ENCODE results near the gene CD2AP. TPM values are rescaled to one million over a fixed set of nuclear protein-coding genes. Genes with fewer than 3 reads are reported as not detected.
"Not testable (repeated sequence)": the region's sequence is repeated elsewhere in the genome, so short reads cannot be mapped to it uniquely, and the experiment has no call there.

The CD2AP gene
- total RNA-seq, 1 experiment from 2014 or later: 27.1 TPM

DNA sequence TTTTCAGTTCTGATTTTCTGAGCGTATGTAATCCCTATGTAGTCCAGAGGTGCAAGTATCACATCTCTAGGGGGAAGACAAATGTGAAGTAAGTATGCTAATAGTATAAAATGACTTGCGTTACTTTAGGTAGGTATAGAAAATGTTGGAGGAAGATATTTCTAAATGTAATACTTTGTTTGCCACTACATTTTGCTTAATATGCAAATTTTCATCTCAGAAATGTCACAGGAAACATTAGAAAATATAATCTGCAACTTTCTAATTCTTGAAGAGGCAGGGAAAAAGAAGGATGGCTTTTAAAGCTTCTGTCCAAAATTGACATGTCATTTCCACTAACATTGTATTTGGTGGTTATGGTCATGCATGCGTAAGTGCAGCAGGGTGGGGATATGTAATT lies 85.6 kb downstream of the CD2AP start:
- DNase-seq (ENCODE audit: low spot score): no peak

GRCh38 chr6:47566602-47567001 lies 89.0 kb downstream of the CD2AP start:
- DNase-seq (ENCODE audit: low spot score): not testable (repeated sequence)

GRCh38 chr6:47567586-47567985 lies 90.0 kb downstream of the CD2AP start:
- no peak for DNase-seq (ENCODE audit: low spot score)

GRCh38 chr6:47571488-47571887 lies 93.9 kb downstream of the CD2AP start:
- DNase-seq (ENCODE audit: low spot score): no peak

GRCh38 chr6:47573109-47573508 lies 95.5 kb downstream of the CD2AP start:
- no peak for DNase-seq (ENCODE audit: low spot score)

GRCh38 chr6:47574789-47575188 lies 97.2 kb downstream of the CD2AP start:
- no peak for DNase-seq (ENCODE audit: low spot score)

- no peak for DNase-seq (ENCODE audit: low spot score)
These were observed 101.5 kb downstream of the CD2AP start for GRCh38 chr6:47579040-47579439.

- DNase-seq (ENCODE audit: low spot score): no peak
These were observed 104.0 kb downstream of the CD2AP start for GRCh38 chr6:47581591-47581990.

DNA sequence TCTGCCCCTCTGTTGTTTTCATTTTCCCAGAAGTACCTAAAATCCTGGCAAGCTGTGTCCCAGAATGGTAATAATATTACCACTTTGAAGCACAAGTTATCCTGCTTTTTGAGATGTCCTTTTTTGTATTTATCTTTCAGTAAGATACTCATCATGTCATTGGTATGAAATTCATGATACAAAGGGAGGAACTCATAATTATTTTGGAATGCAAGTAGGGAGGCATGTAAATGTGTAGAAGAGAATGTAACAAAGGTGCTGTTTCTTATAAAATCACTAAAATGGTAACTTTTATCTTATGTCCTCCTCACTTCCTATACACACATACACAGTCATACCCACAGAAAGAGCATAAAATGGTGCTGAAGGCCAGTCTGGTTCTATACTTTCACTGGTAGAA lies 109.9 kb downstream of the CD2AP start:
- DNase-seq (ENCODE audit: low spot score): no peak

DNA sequence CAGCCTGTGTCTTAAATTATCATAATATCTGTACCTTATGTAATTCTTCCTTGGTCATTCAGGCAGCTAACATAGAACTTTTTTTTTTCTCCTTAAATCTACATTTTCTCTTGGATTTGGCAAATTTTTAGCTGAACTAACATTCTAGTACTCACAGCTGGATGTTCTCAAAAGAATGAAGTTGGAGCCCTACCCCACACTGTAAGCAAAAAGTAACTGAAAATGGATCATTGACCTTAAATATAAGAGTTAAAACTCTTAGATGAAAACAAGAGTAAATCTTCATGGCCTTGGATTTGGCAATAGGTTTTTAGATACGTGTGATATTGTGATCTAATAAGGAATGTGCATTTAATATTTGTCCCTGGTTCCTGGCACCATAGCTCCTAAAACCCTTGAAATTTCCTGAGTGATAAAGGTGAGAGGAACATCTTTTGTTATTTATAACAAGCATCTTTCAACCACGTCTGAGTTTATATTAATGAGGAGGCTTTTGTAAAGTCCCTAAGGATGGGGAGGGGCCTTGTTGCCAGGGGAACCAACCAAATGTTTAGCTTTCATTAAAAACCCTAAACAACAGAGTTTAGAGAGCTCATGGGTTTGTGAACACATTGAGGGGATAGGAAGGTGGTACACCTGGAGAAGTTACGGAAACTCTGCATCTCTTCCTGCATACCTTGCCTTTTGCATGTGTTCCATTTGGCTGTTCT lies 114.7 kb downstream of the CD2AP start:
- DNase-seq (ENCODE audit: low spot score): no peak

DNA sequence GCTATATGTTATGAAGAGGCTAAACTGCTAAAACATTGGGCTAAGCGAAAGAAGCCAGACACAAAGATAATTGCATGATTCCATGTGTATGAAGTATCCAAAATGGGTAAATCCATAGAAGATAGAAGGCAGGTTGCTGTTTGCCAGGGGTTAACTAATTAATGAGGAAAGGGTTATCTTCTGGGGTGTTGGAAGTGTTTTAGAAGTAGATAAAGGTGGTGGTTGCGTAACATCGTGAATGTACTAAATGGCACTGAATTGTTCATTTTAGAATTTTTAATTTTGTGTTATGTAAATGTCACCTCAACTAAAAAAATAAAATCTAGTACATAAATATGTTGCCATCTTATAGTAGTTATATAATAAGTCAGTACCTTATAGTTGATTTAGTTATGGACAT lies 116.4 kb downstream of the CD2AP start:
- DNase-seq (ENCODE audit: low spot score): no peak

DNA sequence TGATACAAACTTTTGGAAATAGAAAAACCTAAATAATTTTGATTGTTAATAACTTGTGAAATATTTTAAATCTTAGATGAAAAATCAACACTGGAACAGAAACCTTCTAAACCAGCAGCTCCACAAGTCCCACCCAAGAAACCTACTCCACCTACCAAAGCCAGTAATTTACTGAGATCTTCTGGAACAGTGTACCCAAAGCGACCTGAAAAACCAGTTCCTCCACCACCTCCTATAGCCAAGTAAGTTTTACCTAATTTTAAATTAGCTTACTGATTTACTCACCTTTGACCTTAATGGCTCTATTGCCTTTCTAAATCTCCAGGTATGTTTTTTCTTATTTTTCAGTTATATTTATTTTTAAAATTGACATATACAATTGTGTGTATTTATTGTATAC lies 118.2 kb downstream of the CD2AP start:
- no peak for DNase-seq (ENCODE audit: low spot score)

- DNase-seq (ENCODE audit: low spot score): no peak
These were observed 120.8 kb downstream of the CD2AP start for GRCh38 chr6:47598367-47598766.

DNA sequence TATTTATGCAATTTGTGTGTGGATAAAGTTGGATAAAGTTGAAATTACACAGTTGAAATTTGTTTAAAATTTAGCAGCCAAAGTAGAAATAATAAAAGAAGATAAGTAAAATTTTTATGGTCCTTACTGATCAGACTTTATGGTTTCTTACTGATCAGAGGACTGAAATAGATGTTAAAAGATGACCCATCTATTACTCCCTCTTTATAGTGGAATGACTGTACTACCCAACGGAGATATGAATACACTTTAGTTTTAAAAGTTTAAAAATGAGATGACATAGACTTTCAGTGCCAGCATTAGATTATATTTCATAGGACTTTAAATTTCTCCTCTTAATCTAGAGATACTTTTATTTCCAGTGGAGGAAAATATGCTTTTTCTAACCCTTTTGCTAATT lies 121.9 kb downstream of the CD2AP start:
- no peak for DNase-seq (ENCODE audit: low spot score)

DNA sequence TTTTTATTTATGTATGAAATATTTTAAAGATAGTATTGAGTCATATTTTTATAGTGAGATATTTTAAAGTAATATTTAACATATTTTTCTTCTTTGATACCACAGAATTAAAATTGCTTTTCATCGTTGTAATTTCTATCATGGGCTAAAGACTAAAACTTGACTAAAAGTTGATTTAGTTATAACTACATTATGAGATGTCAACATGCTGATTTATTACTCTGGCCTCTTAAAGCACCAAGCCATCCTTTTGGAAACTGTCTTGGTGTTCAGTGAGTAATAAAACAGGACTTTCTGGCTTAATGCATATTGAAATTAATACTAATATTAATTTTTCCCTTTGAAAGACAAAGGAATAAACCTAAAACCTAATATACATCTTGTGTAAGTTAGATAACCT lies 125.6 kb downstream of the CD2AP start:
- DNase-seq (ENCODE audit: low spot score): no peak

DNA sequence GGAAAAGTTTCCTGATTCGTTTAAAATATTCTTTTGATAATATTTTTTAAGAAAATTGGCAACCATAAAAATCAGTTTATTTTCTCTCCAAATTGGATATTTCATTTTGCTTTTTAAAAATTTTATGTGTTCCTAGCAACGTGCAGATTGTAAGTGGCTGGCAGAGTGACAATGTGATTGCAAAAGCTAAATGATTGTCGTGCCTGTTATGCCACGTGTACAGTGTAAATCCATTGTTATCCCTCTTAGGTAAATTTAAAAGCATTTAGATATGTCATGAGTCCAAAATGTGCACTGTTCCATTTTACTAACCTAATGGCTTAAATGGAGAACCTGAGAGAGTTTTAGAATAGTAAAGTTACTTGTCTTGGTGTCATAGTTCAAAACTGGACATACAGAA lies 126.4 kb downstream of the CD2AP start:
- DNase-seq (ENCODE audit: low spot score): no peak

- no peak for DNase-seq (ENCODE audit: low spot score)
These were observed 144.4 kb downstream of the CD2AP start for GRCh38 chr6:47621838-47622449.

GRCh38 chr6:47626782-47627181 lies 149.2 kb downstream of the CD2AP start:
- DNase-seq (ENCODE audit: low spot score): no peak

GRCh38 chr6:47628448-47629272 lies 151.1 kb downstream of the CD2AP start:
- DNase-seq (ENCODE audit: low spot score): no peak

DNA sequence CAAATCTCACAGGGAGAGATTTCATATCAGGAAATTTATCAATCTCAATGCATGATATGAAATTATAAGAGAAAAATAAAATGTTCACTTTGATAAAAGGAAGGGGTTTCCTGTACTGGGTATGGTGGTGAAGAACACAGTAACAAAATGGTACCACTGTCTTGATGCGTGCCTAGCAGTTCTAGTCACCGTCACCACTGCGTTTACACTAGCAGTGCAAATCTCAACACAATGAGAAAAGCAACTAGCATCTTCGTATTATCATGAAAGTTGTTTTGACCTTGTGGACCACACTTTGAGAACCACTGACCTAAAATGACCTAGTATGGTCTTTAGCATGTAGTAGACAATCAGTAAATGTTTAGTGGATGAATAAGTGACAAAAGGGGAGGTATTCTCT lies 152.4 kb downstream of the CD2AP start:
- DNase-seq (ENCODE audit: low spot score): no peak

- DNase-seq (ENCODE audit: low spot score): no peak
These were observed 153.0 kb downstream of the CD2AP start for GRCh38 chr6:47630587-47630986.

DNA sequence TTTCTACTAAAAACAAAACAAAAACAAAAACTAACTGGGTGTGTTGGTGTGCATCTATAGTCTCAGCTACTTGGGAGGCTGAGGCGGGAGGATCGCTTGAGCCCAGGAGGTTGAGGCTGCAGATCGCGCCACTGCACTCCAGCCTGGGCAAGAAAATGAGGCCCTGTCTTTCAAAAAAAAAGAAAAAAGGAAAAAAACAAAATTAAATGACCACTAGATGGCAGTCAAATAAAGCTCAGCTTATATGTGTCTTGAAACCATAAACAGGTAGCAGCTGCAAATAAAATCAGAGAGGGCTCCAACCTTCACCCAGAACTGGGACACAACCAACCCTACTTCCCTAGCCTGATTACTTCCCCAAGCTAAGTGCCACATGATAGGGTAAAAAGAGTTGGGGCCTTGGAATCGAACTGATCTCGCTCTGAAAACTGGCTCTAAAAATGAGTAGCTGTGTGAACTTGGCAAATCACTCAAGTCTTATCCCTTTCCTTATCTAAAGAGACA lies 153.7 kb downstream of the CD2AP start:
- peak; percentile 52 for DNase-seq (ENCODE audit: low spot score)

GRCh38 chr6:47631797-47632196 lies 154.2 kb downstream of the CD2AP start:
- no peak for DNase-seq (ENCODE audit: low spot score)
